Pericardium fibroblast (primary cell): ENCODE measurements around the gene AVEN. TPM values are rescaled to one million over a fixed set of nuclear protein-coding genes. Genes with fewer than 3 reads are reported as not detected.

Experiments used
- total RNA-seq: library from RNA; depleted of rRNA; stranded (reverse); fragments of >200 nt; gene quantifications from 2 replicates; pipeline ENCODE4 v1.2.3, GENCODE V29; 2015

The AVEN gene, protein sequence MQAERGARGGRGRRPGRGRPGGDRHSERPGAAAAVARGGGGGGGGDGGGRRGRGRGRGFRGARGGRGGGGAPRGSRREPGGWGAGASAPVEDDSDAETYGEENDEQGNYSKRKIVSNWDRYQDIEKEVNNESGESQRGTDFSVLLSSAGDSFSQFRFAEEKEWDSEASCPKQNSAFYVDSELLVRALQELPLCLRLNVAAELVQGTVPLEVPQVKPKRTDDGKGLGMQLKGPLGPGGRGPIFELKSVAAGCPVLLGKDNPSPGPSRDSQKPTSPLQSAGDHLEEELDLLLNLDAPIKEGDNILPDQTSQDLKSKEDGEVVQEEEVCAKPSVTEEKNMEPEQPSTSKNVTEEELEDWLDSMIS
- total RNA-seq = 24.1 and 44.7 TPM in 2 replicates

DNA sequence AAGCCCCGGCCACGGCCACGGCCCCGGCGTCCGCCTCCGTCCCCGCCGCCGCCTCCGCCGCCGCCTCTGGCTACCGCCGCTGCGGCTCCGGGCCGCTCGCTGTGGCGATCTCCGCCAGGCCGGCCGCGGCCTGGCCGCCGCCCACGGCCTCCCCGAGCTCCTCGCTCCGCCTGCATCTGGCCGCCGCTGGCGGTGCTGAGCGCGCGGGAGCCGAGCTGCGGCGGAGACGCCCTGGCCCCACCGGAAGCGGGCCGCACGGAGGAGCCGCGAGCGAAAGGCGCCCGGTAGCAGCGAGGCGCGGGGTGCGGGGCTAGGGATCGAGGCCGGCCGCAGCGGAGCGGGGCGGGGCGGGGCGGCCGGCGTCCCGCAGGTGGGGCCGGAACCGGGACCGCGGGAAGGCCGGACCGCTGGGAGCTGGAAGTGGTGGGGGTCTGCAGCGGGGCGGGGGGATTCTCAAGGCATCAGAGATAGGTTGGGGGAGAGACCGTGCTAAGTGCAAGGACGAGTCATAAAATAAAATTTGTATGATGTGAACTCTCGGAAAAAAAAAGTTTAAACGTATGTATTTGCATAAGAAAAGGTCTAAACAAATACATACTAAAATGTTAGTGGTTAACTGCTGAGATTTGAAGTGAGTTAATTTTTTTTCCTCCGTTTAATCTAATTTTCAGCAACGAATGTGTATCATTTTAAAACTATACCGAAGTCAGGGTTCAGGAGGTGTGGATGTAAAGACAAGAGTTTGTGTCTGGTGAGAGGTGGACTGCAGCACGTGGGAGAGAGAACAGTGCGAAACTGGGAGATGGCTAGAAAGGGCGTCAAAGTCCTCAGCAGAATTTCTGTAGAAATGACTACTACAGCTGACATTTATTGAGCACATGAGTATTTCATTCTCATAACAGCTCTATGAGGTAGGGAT is at the start of gene AVEN:
Gene AVEN, minus strand, starts transcription at position 334 of the 919 bp plus-strand sequence. Its CDS starts 158 bp downstream, at position 176.

DNA sequence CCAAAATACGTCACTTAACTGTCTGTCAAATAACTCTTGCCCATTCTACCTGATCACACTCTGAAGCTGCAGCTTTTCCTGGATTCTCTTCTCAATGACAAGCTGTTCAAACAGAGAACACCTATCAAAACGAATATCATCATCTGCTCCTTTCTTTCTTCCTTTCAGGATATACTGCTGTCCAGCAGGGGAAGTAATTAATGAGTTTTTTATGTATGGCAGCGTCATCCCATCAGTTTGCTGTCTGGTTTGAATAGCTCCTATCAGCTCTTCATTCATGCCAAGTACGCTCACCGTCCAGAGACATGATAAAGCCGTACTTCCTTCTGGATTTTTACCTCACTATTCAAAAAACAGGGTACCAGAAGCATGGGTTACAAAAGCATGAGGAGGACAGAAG is 70.8 kb downstream of the AVEN start, which contains the start of gene CHRM5:
Gene CHRM5, plus strand, starts transcription at position 274 of the 400 bp plus-strand sequence. CDS start 94,221 bp downstream, outside the sequence.

Other genes starting within 250 kb of the AVEN start
- under 0.01 TPM in 2 replicates for gene CHRM5, start 70.7 kb downstream of the AVEN start, total RNA-seq
- gene EMC7, start 62.7 kb upstream of the AVEN start, total RNA-seq = 46.0 and 68.1 TPM in 2 replicates
- gene PGBD4, start 62.9 kb upstream of the AVEN start, total RNA-seq = 0.77 and 0.82 TPM in 2 replicates
- gene KATNBL1, start 170.9 kb upstream of the AVEN start, total RNA-seq = 19.9 and 32.3 TPM in 2 replicates
- 110 and 159 TPM in 2 replicates for gene EMC4, start 185.8 kb upstream of the AVEN start, total RNA-seq